ENCODE measurements around the gene CCDC138. TPM values are rescaled to one million over a fixed set of nuclear protein-coding genes. Genes with fewer than 3 reads are reported as not detected.

The CCDC138 gene
- total RNA-seq, 1 experiment from 2014 or later: 11.3 TPM

DNA sequence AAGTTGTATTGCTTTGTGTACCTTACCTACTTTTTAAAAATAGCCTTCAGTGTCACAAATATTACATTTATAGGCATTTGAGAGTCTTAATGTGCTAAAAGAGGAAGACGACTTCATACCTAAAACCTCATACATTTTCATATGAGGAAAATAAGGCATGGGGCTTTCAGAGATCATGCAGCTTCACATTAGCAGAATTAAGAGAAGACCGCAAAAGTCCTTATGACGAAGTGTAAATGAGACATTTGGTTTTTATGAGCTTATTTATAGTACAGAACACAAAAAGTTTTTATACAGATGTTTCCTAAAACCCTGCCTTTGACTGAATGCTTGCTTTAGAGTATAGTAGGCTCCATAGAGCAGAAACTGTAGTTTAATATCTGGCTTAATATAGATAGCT, 10.1 kb upstream of the CCDC138 start:
- intact Hi-C loops (cut with micrococcal nuclease; ENCODE audit: unreplicated experiment): no loop called here
- DNase-seq: no peak
- no peak overlapping the region for H3K4me3 Mint-ChIP-seq (ENCODE audit: low read depth, unreplicated experiment)
- H3K9me3 Mint-ChIP-seq (ENCODE audit: low read depth, unreplicated experiment): no peaks in the 10 kb centered on the region
- no peaks in the 10 kb centered on the region for H3K27me3 Mint-ChIP-seq (ENCODE audit: unreplicated experiment)
- TF ChIP-seq, protein P1, sequence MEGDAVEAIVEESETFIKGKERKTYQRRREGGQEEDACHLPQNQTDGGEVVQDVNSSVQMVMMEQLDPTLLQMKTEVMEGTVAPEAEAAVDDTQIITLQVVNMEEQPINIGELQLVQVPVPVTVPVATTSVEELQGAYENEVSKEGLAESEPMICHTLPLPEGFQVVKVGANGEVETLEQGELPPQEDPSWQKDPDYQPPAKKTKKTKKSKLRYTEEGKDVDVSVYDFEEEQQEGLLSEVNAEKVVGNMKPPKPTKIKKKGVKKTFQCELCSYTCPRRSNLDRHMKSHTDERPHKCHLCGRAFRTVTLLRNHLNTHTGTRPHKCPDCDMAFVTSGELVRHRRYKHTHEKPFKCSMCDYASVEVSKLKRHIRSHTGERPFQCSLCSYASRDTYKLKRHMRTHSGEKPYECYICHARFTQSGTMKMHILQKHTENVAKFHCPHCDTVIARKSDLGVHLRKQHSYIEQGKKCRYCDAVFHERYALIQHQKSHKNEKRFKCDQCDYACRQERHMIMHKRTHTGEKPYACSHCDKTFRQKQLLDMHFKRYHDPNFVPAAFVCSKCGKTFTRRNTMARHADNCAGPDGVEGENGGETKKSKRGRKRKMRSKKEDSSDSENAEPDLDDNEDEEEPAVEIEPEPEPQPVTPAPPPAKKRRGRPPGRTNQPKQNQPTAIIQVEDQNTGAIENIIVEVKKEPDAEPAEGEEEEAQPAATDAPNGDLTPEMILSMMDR (IDR thresholded peaks at IDR 0.05; ENCODE audit: unreplicated experiment): no peak
- CTCF ChIA-PET: no interaction called here
- H3K27ac Mint-ChIP-seq (ENCODE audit: unreplicated experiment): no peak overlapping the region
- BruUV-seq (replicated peaks): no TSS peak
- H3K4me1 Mint-ChIP-seq (ENCODE audit: low read depth, unreplicated experiment): no peaks in the 10 kb centered on the region
- peaks cover 52% of the 10 kb centered on the region for H3K36me3 Mint-ChIP-seq (ENCODE audit: insufficient read depth, unreplicated experiment)

DNA sequence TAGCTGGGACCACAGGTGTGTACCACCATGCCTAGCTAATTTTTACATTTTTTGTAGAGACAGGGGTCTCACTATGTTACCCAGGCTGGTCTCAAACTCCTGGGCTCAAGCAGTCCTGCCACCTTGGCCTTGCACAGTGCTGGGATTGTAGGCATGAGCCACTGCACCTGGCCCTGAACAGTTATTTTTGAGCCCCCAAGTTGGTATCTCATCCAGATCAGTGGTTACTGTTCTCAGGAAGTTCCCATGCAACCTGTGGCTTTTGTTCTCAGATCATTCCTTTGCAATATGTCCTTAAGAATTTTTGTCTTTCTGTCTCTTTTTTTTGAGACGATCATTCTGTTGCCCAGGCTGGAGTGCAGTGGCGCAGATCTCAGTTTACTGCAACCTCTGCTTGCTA, 7.7 kb upstream of the CCDC138 start:
- no peaks in the 10 kb centered on the region for H3K4me1 Mint-ChIP-seq (ENCODE audit: low read depth, unreplicated experiment)
- CTCF ChIA-PET: no interaction called here
- intact Hi-C loops (cut with micrococcal nuclease; ENCODE audit: unreplicated experiment): no loop called here
- no peak overlapping the region for H3K4me3 Mint-ChIP-seq (ENCODE audit: low read depth, unreplicated experiment)
- H3K27me3 Mint-ChIP-seq (ENCODE audit: unreplicated experiment): no peaks in the 10 kb centered on the region
- H3K9me3 Mint-ChIP-seq (ENCODE audit: low read depth, unreplicated experiment): no peaks in the 10 kb centered on the region
- DNase-seq: no peak
- no peak overlapping the region for H3K27ac Mint-ChIP-seq (ENCODE audit: unreplicated experiment)
- BruUV-seq (replicated peaks): no TSS peak
- TF ChIP-seq, protein P1 (IDR thresholded peaks at IDR 0.05; ENCODE audit: unreplicated experiment): no peak
- peaks cover 50% of the 10 kb centered on the region for H3K36me3 Mint-ChIP-seq (ENCODE audit: insufficient read depth, unreplicated experiment)

DNA sequence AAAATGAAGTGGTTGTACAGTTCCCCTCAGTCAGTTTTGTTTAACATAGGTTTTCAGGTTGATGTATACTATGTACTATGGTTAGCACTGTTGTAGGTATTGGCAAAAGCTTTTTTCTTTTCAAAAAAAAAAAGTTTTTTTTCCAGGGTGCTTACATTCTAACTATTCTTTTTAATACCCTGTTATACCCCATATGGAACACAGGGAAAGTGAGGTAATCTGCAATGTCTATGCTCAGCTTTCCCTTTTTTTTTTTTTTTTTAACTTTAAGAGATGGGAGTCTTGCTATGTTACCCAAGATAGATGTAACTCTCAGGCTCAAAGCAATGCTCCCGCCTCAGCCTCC, 590 bp upstream of the CCDC138 start:
- intact Hi-C loops (cut with micrococcal nuclease; ENCODE audit: unreplicated experiment): no loop called here
- H3K27ac Mint-ChIP-seq (ENCODE audit: unreplicated experiment): peak overlapping the region; percentile 56
- DNase-seq: no peak
- peaks cover 42% of the 10 kb centered on the region for H3K36me3 Mint-ChIP-seq (ENCODE audit: insufficient read depth, unreplicated experiment)
- H3K4me3 Mint-ChIP-seq (ENCODE audit: low read depth, unreplicated experiment): peak overlapping the region; percentile 85
- H3K27me3 Mint-ChIP-seq (ENCODE audit: unreplicated experiment): no peaks in the 10 kb centered on the region
- CTCF ChIA-PET: no interaction called here
- no TSS peak for BruUV-seq (replicated peaks)
- H3K4me1 Mint-ChIP-seq (ENCODE audit: low read depth, unreplicated experiment): no peaks in the 10 kb centered on the region
- TF ChIP-seq, protein P1 (IDR thresholded peaks at IDR 0.05; ENCODE audit: unreplicated experiment): no peak
- H3K9me3 Mint-ChIP-seq (ENCODE audit: low read depth, unreplicated experiment): no peaks in the 10 kb centered on the region

DNA sequence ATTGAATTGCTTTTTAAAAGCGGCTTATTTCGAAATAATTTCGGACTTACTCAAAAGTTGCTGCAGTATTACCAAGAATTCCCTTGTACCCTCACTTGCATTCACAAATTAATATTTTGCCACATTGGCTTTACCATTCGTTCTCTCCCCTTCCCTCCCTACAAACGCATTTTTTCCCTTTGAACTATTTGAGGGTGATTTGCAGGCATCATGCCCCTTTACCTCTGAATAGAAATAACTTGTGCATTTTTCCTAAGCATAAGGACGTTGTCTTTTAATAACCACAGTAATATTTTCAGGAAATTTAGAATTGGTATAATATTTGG, 608 bp downstream of the CCDC138 start:
- peak overlapping the region; percentile 85 for H3K4me3 Mint-ChIP-seq (ENCODE audit: low read depth, unreplicated experiment)
- BruUV-seq (replicated peaks): TSS peak; percentile 67
- no peak for DNase-seq
- peak overlapping the region; percentile 56 for H3K27ac Mint-ChIP-seq (ENCODE audit: unreplicated experiment)
- TF ChIP-seq, protein P1 (IDR thresholded peaks at IDR 0.05; ENCODE audit: unreplicated experiment): no peak
- intact Hi-C loops (cut with micrococcal nuclease; ENCODE audit: unreplicated experiment): no loop called here
- CTCF ChIA-PET: no interaction called here
- no peaks in the 10 kb centered on the region for H3K27me3 Mint-ChIP-seq (ENCODE audit: unreplicated experiment)
- no peaks in the 10 kb centered on the region for H3K4me1 Mint-ChIP-seq (ENCODE audit: low read depth, unreplicated experiment)
- H3K36me3 Mint-ChIP-seq (ENCODE audit: insufficient read depth, unreplicated experiment): peaks cover 38% of the 10 kb centered on the region
- H3K9me3 Mint-ChIP-seq (ENCODE audit: low read depth, unreplicated experiment): no peaks in the 10 kb centered on the region

Measured in Calu3 (cell line).